Measurements from ENCODE around the gene RNU7-1.
A peak's percentile ranks its signal among the peaks of the same experiment; 100 is the strongest.

The RNU7-1 gene

DNA sequence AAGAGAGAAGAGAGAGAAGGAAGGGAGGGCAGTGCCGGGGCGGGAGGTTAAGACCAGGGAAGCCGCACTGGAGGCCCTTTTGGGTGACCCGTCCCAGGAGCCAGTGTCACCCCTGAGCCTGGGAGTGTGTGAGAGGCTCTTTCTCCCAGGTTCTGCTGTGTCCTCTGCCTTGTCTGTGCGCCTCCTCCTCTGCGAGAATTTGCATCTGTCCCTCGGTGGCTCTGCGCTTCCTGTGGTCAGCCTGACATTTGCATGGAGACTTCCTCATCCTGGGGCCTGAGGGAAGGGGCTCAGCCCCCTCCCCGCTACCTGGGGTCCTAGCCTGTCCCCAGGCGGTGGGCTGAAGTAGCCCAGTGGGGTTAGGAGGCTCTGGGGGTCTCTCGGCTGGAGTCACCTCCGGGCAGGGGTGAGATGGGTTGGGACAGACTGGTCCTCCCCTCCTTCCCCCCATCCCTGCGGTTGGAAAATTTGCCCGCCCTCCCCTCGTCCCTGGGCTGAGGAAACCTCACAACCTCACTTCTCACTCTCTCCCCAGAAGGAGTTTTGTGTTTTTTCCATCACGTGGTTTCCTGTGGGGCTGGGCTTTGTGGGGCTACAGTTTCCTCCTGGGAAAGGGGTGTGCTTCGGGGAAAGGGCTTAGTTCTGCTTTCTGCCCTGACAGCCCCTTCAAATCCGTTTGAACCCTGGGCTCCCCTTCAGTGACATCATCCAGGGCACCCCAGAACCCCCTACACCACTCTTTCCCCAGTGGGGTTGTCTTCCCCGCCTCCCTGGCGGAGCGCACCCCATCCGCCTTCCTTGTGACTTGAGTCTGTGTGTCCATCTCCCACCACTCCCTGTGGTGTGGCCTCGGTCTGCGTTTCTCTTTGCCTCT is 10.1 kb downstream of the RNU7-1 start:
- DNase-seq (ENCODE audit: low read depth, low spot score): peak; percentile 70

GRCh38 chr12:6954316-6955107 is 10.9 kb downstream of the RNU7-1 start:
- DNase-seq (ENCODE audit: low read depth, low spot score): no peak

DNA sequence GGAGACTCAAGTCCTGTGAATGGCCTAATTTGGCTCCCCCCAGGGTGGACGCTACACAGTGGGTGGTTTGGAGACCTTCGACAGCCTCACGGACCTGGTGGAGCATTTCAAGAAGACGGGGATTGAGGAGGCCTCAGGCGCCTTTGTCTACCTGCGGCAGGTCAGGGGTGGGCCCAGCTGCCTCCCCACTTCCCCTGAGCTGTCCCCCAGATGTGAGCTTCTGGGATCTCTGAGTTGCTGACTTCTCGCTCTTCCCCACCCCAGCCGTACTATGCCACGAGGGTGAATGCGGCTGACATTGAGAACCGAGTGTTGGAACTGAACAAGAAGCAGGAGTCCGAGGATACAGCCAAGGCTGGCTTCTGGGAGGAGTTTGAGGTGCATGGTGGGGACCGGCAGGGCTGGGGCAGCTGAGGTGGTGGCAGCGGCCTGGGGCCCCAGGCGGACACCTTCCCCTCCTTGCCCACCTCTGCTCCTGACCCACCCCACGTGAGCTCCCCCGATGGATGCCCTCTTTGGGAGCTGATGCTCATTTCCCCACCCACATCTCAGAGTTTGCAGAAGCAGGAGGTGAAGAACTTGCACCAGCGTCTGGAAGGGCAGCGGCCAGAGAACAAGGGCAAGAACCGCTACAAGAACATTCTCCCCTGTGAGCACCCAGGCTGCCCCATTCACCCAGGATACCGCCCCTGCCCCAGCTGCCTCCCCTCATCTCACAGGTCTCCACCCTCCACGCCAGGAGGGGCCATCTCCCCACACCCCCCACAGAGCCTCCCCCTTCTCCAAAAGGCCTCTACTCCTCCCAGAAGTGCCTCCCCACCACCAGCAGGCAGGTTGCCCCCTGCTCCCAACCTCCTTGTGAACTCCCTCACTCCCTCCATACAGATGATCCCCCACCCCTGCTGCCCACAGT is 11.7 kb downstream of the RNU7-1 start:
- DNase-seq (ENCODE audit: low read depth, low spot score): no peak

- DNase-seq (ENCODE audit: low read depth, low spot score): no peak
These were observed 12.6 kb downstream of the RNU7-1 start for GRCh38 chr12:6956021-6956727.

- DNase-seq (ENCODE audit: low read depth, low spot score): no peak
These were observed 13.6 kb downstream of the RNU7-1 start for GRCh38 chr12:6957151-6957701.

- DNase-seq (ENCODE audit: low read depth, low spot score): no peak
These were observed 14.4 kb downstream of the RNU7-1 start for GRCh38 chr12:6957741-6958608.

- DNase-seq (ENCODE audit: low read depth, low spot score): no peak
These were observed 15.0 kb downstream of the RNU7-1 start for GRCh38 chr12:6958609-6959057.

DNA sequence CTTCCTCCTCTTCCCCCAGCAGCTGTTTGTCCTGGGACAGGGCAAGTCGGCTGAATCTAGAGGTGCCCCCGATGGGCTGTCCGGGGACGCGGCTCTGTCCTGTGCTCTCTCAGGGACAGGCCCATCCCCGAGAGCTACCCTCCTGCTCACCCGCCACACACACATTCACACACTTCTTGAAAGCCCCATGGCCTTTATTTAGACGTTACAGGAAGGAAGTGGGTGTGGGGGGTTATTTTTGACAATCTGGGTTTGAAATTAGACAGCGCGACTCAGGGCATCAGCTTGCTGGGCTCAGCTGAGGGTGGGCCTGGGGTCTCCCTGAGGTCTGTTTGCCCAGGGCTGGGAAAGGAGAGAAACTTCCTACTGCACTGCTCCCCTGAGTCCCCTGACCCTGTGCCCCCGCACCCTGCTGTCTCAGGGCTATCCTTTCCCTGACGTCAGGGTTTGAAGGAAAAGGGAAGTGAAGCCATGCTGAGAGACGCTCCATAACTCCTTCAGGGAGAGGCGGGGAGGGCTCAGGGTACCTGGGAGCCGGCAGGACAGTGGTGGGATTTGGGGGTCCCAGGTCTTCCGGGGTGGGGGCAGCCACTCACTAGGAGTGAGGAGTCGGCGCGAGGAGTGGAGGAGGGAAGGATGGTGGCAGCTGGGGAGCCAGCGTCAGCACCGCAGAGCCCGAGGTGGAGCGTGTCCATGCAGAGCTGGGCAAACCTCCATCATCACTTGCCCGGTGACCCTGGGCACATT is 15.6 kb downstream of the RNU7-1 start:
- peak; percentile 60 for DNase-seq (ENCODE audit: low read depth, low spot score)

GRCh38 chr12:6959805-6960592 is 16.4 kb downstream of the RNU7-1 start:
- no peak for DNase-seq (ENCODE audit: low read depth, low spot score)

DNA sequence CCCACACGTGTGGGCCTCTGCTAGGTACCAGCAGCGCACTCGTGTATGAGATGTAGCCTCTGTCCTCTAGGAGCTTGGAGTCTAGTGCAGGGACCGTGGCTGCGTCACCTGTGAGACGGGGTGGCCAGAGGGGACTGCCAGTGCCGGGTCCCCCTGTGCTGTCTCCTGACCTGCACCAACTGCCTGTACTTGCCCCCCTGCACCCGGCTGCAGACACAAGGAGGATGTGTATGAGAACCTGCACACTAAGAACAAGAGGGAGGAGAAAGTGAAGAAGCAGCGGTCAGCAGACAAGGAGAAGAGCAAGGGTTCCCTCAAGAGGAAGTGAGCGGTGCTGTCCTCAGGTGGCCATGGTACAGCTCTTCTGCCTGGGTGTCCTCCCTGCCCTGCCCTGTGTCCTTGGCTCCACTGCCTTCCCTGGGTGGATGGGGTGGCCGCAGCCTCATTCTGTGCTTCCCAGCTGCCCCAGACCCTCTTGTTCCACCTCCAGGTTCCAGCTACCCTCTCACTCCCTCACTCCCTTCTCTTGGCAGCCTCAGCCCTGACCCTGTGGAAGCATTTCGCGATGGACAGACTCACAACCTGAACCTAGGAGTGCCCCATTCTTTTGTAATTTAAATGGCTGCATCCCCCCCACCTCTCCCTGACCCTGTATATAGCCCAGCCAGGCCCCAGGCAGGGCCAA is 17.1 kb downstream of the RNU7-1 start:
- DNase-seq (ENCODE audit: low read depth, low spot score): no peak

- DNase-seq (ENCODE audit: low read depth, low spot score): peak; percentile 85
These were observed 17.7 kb downstream of the RNU7-1 start for GRCh38 chr12:6961278-6961694.

GRCh38 chr12:6961695-6962284 is 18.2 kb downstream of the RNU7-1 start:
- no peak for DNase-seq (ENCODE audit: low read depth, low spot score)

GRCh38 chr12:6962285-6963015 is 18.8 kb downstream of the RNU7-1 start:
- no peak for DNase-seq (ENCODE audit: low read depth, low spot score)

- DNase-seq (ENCODE audit: low read depth, low spot score): no peak
These were observed 19.6 kb downstream of the RNU7-1 start for GRCh38 chr12:6963016-6963731.

DNA sequence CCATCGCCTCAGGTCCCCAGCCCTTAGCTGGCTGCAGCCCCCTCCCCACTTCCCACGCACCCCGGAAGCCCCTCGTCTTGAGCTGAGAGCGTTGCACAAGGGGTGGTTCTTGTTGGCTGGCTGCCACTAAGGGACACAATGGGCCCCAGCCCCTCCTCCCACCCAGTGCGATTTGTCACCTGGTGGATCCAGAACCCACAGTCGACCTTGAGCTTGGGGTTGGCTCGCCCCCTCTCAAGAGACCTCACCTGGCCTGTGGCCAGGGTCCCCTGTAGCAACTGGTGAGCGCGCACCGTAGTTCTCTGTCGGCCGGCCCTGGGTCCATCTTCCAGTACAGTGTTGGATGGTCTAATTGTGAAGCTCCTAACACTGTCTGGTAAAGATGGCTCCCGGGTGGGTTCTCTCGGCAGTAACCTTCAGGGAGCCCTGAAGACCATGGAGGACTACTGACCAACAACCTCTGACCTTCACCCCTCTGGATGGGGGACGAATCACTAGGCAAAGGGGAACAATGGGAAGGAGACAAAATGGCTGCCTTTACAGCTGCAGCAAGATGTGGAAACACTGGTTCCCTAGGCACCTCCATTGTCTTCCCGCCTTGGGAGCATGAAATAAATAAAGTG is 20.3 kb downstream of the RNU7-1 start:
- no peak for DNase-seq (ENCODE audit: low read depth, low spot score)

Measured in activated CD4-positive, CD25-positive, alpha-beta regulatory T cell treated with anti-CD3 and anti-CD28 coated beads, Interleukin-2, amount 50 U/mL, for 16 hours (primary cell).